AML-193 (cell line): ENCODE measurements around the gene PRX.
A peak's percentile ranks its signal among the peaks of the same experiment; 100 is the strongest.
"Not testable (repeated sequence)": the region's sequence is repeated elsewhere in the genome, so short reads cannot be mapped to it uniquely, and the experiment has no call there.

Experiments used
- DNase-seq, 2 experiments: peaks; one replicate each; lab custom pipeline; 2025; lab: John Stamatoyannopoulos, UW

PRX gene

DNA sequence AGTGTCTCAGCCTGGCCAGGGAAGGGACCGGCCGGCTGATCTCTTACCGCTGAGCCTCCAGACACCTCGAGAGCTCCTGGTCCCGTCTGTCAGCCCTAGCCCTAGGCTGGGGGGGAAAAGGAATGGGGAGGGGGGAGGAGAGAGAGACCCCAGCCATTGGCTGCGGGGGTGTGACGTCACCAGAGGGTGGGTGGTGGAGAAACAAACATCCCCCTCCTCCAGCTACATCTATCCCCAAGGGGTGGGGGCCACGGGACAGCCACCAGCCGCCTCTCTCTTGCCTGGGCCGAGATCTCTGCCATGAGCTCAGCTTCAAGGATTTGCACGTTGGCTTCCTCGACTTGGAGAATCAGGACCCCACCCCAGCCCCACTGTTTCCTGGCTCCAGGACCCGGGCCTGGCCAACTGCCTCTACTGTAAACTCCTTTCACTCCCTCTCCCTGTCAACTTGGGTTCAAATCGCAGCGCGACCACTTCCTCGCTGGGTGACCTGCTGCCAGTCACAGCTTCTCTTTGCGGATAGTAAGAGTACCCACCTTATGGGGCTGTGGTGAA is at the start of gene PRX:
TSS of gene PRX (minus strand) at position 88 of the 555 bp plus-strand sequence. CDS start 5,446 bp downstream, outside the sequence.
- no peak for DNase-seq

DNA sequence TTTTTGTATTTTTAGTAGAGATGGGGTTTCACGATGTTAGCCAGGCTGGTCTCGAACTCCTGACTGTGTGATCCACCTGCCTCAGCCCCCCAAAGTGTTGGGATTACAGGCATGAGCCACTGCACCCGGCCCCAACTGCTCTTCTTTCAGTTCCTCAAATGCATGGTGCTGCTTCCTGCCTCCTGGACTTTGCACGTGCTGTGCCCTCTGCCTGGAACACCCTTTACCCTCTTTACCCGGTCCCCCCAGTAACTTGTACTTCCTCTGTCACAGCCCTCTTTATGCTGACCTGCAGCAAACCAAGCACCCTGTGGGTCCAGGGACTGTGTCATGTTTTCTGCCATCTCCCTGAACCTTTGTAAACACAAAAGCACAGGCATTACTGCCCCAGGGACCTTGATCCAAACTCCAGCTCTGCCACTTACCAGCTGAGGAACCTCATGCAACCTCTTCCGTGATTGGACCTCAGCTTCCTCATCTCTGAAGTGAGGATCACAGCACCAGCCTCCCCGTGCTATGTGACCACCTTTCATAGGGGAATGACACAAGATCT is 48.6 kb upstream of the PRX start:
- DNase-seq: peak; percentile 26 to 27

DNA sequence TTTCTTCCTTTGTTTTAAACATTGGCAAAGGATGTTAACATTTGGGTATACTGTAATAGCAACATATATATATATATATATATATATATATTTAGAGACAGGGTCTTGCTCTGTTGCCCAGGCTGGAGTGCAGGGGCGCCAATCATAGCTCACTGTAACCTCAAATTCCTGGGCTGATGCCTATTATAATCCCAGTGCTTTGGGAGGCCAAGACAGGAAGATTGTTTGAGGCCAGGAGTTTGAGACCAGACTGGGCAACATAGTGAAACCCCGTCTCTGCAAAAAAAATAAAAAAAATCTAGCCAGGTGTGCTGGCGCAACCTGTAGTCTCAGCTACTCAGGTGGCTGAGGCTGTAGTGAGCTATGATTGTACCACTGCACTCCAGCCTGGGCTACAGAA is 47.0 kb upstream of the PRX start:
- DNase-seq: no peak

DNA sequence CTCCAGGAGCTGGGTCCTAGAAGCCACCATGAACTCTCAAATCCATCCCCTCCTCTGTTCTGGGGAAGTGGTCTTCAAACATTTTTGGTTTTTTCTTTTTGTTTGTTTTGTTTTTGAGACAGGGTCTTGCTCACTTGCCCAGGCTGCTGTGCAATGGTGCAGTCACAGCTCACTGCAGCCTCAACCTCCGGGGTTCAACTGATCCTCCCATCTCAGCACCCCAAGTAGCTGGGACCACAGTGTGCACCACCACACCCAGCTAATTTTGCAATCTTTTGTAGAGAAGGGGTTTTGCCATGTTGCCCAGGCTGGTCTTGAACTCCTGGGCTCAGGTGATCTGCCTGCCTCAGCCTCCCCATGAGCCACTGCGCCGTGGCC is 45.4 kb upstream of the PRX start:
- DNase-seq: no peak

DNA sequence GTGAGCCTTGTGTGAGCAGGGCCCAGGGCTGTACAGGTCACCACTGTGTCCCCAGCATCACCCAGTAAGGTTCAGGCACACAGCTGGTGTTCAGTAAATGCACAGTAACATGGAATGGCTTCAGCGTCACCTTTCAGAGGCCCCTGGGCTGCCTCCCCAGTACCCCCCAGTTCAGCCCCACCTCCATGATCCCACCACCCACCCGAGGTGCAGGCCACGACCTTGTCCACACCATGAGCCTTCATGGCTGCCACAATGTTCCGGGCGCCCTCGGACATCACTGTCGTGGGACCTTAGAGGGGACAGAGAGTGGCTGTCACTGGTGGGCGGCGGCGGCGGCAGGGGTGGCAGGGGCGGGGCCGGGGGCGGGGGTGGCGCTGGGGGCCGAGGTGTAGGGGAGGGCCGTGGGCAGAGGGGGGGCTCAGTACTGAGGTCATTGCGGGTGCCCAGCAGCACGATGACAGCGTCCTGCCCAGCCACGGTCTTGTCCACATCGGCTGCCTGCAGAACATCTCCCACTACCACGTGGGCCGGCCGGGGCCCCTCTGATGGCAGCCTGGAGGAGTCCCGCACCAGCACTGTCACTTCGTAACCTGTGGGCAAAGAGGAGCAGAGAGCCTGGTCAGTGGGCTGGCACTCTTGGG is 44.9 kb upstream of the PRX start:
- no peak for DNase-seq

GRCh38 chr19:40457048-40457447 is 43.9 kb upstream of the PRX start:
- no peak for DNase-seq

GRCh38 chr19:40453943-40454342 is 40.8 kb upstream of the PRX start:
- not testable (repeated sequence) for DNase-seq

GRCh38 chr19:40453151-40453735 is 40.1 kb upstream of the PRX start:
- DNase-seq: no peak

GRCh38 chr19:40452016-40452415 is 38.8 kb upstream of the PRX start:
- DNase-seq: no peak

- DNase-seq: no peak
Measured at GRCh38 chr19:40450664-40451063, 37.5 kb upstream of the PRX start.

- no peak for DNase-seq
Measured at GRCh38 chr19:40449506-40449905, 36.3 kb upstream of the PRX start.

DNA sequence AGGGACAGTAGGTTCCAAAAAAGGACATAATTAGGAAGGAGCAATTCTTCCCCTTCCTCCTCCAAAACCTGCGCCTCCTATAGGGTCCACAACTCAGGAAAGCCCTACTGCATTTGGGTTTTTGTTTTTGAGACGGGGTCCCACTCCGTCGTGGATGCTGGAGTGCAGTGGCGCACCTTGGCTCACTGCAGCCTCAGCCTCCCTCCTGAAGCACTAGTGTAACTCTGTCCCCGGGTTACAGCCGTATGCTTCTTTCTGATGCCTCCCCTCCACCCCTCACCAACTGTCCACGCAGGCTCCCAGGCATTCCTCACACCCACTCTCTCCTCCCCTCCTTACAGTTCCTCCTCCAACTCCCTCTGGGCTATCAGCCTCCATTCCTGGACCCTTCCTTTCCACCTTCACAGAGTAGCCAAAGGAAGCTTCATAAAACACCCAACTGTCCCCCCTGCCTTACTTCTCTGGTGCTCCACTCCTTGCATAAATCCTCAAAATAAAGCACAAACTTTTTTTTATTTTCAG is 33.1 kb upstream of the PRX start:
- no peak for DNase-seq

DNA sequence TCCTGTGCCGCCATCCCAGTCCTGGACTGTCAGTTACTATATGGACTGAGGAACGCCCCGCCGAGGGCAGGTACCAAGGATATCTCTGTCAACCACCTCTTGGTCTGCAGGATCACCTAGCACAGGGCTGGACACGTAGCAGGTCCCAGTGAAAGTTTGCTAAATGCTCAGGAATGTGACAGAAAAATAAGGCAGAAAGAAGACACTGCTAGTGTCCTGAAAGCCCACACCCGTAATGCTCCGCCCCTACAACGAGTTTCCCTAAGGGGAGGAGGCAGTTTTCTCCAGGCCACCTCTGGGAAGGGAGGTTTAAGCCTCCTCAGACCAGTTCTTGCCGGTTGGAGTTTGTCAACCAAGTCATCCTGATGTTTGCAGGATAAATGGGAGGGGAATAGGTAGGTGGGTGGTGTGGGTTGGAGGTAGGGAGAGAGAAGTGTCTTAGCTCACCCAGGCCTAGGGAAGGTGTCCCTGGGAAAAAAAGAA is 32.6 kb upstream of the PRX start:
- DNase-seq: no peak

DNA sequence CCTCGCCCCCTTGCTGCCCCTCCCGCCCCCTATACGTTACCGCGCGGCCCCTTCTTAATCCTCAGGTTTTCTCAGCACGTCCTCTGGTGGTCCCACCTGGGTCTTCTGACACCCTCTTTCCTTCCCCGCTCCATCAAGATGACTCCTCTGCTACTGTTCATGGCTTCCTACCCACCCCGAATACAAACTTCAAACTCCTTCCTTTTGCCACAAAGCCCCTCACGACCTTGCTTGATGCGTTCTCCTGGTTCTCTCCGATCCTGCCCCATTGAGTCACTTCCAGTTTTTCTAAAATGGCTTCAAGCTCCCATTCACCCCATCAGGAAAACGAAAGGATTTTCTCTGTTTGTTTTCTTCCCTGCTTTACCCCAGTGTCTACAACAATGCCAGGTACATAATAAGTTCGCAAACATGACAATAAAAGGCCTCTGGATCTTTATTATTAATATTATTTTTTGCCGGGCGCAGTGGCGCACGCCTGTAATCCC is 31.7 kb upstream of the PRX start:
- DNase-seq: no peak

DNA sequence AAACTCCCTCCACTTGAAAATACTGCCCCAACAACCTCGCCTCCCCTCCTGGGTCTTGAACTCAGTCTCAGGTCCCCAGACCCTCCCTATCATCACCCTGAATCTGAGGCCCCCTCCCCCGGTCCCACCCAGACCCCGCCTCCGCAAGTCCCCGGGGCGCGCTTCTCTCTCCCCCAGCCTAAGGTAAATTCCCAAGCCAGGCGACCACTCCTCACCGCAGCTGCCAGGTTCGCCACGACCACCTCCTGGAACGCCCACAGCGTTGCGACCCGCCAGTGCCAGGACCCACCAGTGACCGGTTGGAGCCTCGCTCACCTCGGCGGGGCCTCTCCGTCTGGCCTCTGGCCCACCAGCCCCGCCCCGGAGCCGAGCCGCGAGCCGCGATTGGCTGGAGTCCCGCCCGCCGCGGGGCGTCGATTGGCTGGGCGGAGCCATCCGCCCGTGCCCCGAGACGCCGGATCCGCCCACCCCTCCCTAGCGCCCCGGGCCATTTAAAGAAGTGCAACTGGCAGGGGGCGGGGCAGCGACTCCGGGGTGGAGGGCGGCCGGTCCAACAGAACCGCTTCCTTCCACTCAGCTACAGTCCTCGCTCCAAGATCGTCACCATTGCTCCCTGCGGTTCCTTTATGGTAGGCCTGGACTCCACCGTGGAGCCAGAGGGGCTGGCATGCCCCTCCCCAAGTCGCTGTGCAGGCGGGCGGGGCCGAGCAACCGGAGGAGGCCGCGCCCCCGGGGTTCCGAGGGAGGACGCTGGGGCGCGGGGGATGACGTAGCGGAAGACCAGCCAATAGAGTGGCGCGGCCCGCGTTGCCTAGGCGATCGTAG is 31.0 kb upstream of the PRX start, which contains the start of gene SERTAD3:
TSS of gene SERTAD3 (minus strand) at position 336 of the 825 bp plus-strand sequence. CDS start 2,255 bp downstream, outside the sequence.
- peak; percentile 87 to 91 for DNase-seq

DNA sequence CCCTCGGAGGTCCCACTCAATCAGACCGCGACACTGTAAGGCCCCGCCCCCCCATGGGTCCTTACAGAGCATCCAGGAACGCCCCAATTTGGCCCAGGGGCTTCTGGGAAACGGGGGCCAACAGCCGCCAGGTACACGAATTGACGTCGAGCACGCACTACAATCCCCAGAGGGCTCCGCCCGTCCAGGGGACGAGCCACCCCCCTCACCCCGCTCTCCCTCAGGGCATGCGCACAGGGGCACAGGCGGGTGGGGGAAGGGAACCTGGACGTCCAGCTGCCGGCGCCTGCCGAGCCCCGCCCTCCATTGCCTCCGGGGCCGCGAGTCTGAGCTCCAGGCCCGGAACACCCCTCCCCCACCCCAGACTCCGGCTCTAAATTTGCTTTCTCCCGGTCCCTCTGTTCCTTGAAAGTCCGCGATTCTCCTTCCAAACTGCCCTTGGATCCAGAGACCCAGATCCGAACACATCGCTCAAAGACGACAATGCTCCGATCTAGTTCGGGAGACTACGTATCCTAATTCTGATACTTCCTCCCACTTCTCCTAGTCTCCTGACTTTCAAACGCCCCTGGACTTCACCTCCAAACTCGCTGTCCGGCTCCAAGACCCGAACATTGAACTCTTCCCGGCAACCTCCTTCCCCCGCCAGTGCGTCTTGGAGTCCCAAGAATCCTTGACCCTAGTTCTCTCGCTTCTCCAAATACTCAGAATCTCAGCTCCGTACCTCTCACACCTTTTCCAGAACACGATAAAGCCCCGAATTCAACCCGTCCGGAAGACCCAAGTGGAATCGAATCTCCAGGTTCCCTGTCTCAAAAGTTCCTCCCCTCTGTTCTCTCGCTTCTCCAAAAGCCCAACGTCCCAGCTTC is 30.2 kb upstream of the PRX start:
- peak; percentile 98 for DNase-seq

DNA sequence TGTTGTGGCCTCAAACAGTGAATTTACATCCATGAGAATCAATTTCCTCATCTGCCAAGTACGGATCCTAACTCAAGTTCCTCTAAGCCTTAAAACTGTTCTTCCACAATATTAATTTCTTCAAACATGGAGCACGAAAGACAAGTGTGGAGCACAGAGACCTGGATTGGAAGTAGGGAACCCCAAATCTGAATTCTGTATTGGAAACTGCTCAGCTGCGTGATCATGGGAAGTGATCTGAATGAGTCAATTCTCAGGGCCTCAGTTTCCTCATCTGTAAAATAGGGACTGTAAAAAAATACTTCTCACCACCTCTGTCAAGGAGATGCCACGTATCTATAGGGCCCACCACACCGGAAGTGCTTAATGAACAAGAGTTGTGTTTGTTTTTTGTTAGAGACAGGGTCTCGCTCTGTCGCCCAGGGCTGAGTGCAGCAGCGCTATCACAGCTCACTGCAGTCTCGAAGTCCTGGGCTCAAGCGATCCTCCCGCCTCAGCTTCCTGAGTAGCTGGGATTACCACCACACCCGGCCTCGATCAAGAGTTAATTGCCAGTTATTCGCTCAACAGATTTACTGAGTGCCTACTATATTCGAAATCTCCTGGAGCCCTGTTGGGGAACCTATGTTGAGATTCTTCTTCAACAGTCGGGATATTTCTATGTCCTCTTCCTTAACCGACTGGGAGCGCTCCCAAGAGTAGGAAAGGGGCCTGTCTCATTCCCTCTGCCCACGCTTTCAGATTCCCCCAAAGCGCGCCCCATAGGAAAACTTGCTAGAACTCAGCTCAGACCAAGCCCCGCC is 29.4 kb upstream of the PRX start:
- DNase-seq: no peak

DNA sequence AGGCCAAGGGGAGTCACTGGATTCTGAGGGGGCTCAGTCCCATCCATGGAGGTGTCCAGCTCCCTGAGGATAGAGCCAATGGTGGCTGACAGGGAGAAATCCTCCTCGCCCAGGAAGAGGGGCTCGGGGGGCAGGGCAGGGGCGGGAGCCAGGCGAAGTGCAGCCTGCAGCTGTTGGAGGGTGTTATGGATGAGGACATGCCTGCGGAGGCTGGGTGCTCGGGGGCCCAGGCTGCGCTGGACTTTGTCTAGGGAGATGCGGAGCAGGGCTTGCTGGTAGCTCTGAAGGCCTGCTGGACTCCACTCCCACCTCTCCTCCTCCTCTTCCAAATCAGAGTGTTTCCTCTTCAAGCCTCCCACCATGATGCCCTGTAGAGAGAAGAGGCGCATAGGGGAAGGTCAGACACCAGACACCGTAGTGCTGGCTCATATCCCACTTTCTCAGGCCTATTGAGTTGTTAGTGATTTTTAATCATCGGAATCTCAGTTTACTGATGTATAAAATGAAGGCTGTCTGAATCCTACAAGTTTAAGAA is 28.6 kb upstream of the PRX start:
- no peak for DNase-seq

DNA sequence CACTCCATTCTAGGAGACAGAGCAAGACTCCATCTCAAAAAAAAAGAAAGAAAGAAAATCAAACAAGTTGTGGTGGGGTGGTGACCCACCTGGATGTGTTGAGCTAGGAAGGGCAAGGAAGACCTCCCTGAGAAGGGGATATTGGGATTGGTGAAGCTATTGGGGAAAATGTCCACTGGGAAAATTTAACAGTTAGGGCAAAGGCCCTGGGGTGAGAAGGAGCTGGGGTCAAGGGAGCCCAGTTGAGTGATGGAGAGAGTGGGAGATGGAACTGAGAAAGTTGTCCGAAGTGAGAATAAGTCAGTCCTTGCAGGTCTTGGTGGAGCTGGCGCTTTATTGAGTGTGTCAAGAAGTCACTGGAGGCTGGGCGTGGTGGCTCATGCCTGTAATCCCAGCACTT is 25.1 kb upstream of the PRX start:
- DNase-seq: no peak
